Naive B cell (primary cell): ENCODE results near the gene ULK4. TPM values are rescaled to one million over a fixed set of nuclear protein-coding genes. Genes with fewer than 3 reads are reported as not detected.

Experiments
- ATAC-seq, 2 donors: fragments of 150-1000 bp; cut with Tn5 transposase; 2 replicates each; pipeline ENCODE4 v1.10.0; 2021; ENCODE audit warnings: low read depth in 2 of 2, mild to moderate bottlenecking in 2 of 2, moderate library complexity in 2 of 2
- DNase-seq: peaks from one replicate; pipeline ENCODE4 v3.0.0; 2022
- H3K27ac Mint-ChIP-seq, 6 donors: one replicate each; pipeline ENCODE4 v1.8.0; 2020 to 2022; ENCODE audit warnings: mild to moderate bottlenecking in 6 of 6, mixed read lengths in 6 of 6, moderate library complexity in 5 of 6, inconsistent platforms in 2 of 6
- H3K27me3 Mint-ChIP-seq, 3 donors: one replicate each; pipeline ENCODE4 v1.8.0; 2021 to 2022; ENCODE audit warnings: mixed read lengths in 3 of 3, mild to moderate bottlenecking in 1 of 3
- H3K36me3 Mint-ChIP-seq, 2 donors: one replicate each; pipeline ENCODE4 v1.8.0; 2020 to 2022; ENCODE audit warnings: mixed read lengths in 2 of 2, inconsistent platforms in 1 of 2, mild to moderate bottlenecking in 1 of 2
- H3K4me1 Mint-ChIP-seq, 3 donors: one replicate each; pipeline ENCODE4 v1.8.0; 2020 to 2022; ENCODE audit warnings: mixed read lengths in 3 of 3, inconsistent platforms in 1 of 3, mild to moderate bottlenecking in 1 of 3, moderate library complexity in 1 of 3
- H3K4me3 Mint-ChIP-seq, 8 donors: one replicate each; pipeline ENCODE4 v1.8.0; 2020 to 2022; ENCODE audit warnings: mild to moderate bottlenecking in 8 of 8, mixed read lengths in 8 of 8, moderate library complexity in 8 of 8, inconsistent platforms in 2 of 8
- H3K9me3 Mint-ChIP-seq, 7 donors: one replicate each; pipeline ENCODE4 v1.8.0; 2020 to 2022; ENCODE audit warnings: mixed read lengths in 7 of 7, mild to moderate bottlenecking in 5 of 7, inconsistent platforms in 2 of 7, moderate library complexity in 1 of 7
- polyA plus RNA-seq, 6 donors: library from polyadenylated mRNA; unstranded; fragments of 300-500 nt; fragmentation: Illumina TruSeq; gene quantifications; one replicate each; pipeline ENCODE4 v1.2.3, GENCODE V29; 2021; ENCODE audit warnings: low read depth in 6 of 6

Gene ULK4
- polyA plus RNA-seq, 6 donors from 2014 or later = 5.5 to 20.8 (median 10.3) TPM

DNA sequence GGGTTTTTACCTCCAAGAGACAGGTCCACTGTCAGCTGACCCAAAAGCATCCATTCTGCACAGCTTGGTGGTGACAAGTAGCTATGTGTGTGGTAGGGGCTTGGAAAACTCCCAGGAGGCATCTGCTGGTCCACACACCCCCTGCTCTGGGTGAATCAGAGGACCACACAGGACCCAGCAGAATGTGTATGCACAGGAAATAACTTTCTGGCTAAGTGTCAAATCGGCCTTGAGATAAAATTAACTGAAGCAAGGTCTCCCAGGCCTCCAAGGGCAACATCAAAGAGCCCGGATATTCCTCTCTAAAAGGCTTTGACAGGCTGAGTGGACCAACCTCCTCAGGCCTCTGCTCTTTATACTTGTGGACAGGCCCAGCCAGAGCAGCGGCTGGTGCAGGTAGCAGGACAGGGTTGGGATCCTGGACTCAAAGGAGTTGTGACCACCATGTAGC lies 696.1 kb downstream of the ULK4 start:
- ATAC-seq = no peak
- Mint-ChIP-seq H3K27me3 (no peaks in the 10 kb centered on the region), H3K4me1 (no peaks in the 10 kb centered on the region), H3K36me3 (peaks cover 11 to 19% of the 10 kb centered on the region in 2 donors), H3K27ac (no peak overlapping the region), H3K4me3 (no peak overlapping the region), H3K9me3 (peaks cover 0 to 6% (median 3%) of the 10 kb centered on the region in 7 donors)
- no peak for DNase-seq

DNA sequence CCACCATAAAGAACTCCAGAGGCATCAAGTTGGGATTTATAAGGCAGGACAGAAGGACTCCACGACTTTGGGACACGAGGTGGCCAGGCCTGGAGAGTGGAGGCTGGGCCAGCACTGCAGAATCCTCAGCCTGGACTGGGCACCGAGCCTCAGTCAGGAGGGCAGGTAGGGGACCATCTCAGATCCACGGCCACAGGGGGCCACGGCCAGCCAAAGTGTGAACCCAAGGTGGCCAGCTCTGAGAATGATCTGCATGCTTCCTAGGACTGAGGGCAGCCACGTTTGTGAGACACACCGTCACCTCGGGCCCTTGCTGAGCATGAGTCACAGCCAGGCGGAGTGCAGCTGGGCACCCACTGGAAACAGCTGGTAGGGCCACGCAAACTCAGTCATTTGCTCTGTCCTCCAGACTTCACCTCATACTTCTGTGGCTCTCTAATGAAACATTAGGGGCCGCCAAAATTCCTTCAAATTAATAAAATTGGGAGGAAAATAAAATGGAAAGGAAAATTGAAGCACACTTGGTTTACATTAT lies 696.8 kb downstream of the ULK4 start:
- no peak for DNase-seq
- H3K9me3 Mint-ChIP-seq = peaks cover 0 to 6% (median 3%) of the 10 kb centered on the region in 7 donors
- H3K36me3 Mint-ChIP-seq = peaks cover 11 to 19% of the 10 kb centered on the region in 2 donors
- H3K27me3 Mint-ChIP-seq = no peaks in the 10 kb centered on the region
- H3K4me1 Mint-ChIP-seq = no peaks in the 10 kb centered on the region
- peak overlapping the region in 1 of 6 donors; percentile 28 for H3K27ac Mint-ChIP-seq
- ATAC-seq = no peak
- no peak overlapping the region for H3K4me3 Mint-ChIP-seq

DNA sequence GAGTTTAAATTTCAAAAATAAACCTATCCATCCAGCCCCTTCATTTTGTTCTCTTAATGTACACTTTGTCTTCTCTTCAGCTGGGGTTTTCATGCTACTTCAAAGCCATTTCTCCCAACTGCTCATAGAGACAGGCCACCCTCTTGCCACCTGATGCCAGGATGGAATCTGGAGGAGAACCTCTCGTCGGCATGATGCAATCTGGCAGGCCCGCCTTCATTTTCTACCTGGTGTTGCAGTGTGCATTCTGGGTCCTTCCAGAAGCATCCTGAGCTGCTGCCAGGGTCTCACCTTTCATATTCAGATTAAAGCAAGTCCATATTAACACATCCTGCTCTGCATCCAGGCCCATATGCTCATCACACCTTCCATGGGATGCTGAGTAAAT lies 701.8 kb downstream of the ULK4 start:
- H3K4me1 Mint-ChIP-seq = no peaks in the 10 kb centered on the region
- H3K9me3 Mint-ChIP-seq = no peaks in the 10 kb centered on the region
- ATAC-seq (no peak), DNase-seq (no peak)
- H3K4me3 Mint-ChIP-seq = no peak overlapping the region
- H3K36me3 Mint-ChIP-seq = peaks cover 4 to 11% of the 10 kb centered on the region in 2 donors
- H3K27me3 Mint-ChIP-seq = no peaks in the 10 kb centered on the region
- H3K27ac Mint-ChIP-seq = no peak overlapping the region

DNA sequence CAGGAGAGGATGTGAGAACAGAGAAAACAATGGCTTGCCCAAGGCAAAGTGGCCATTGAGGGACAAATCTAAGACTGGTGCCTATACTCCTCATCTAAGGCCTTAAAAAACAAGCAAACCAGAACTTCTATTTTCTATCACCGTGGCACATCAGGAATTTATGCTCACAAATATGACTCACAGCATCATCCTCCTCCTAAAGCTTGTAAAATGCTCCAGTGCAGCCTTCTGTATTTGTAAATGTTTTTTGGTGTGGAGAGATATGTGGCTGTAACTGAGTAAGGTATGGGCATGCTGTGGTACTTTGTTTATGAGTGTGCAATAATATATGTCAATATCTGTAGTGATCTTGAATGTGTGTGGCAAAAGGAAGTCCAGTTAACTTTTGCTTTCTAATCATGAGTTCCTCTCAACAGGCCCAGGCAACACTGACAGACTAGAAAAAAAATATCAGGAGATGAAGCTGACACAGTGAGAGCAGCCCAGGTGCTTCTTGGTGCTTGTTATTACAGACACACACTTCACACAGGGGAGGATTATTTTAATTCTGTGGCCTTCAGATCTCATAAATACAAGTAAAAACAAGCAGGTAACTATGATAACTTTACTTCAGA lies 702.3 kb downstream of the ULK4 start:
- Mint-ChIP-seq H3K4me1 (no peaks in the 10 kb centered on the region), H3K27ac (peak overlapping the region in 2 of 6 donors; percentile 16 to 25), H3K36me3 (peaks cover 4 to 11% of the 10 kb centered on the region in 2 donors), H3K4me3 (no peak overlapping the region), H3K27me3 (no peaks in the 10 kb centered on the region), H3K9me3 (no peaks in the 10 kb centered on the region)
- ATAC-seq (no peak), DNase-seq (no peak)

DNA sequence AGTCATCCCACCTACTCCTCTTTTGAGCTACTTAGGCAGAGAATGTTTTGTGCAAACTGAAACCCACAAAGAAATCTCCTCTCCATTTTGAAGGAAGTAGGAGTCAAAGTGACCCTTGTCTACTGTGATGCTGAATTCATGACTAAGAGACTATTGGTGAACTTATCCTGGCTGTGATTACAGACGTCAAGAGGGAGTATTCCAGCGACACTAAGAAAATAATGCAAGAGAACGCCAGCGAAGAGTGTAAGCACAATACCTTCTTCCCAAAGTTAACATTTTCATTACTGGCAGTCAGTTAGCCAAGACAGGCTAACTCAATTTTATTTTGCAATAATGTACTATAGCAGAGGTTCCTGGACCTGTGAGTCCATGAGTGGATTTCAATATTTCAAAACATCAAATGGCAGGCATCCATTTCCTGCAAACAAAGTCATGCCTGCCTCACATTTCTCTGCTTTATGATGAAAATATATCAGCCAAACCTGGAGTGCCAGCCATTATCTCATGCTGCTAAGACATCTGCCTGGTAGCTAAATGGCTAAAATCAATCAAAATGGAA lies 703.6 kb downstream of the ULK4 start:
- H3K27ac Mint-ChIP-seq = peak overlapping the region in 1 of 6 donors; percentile 50

DNA sequence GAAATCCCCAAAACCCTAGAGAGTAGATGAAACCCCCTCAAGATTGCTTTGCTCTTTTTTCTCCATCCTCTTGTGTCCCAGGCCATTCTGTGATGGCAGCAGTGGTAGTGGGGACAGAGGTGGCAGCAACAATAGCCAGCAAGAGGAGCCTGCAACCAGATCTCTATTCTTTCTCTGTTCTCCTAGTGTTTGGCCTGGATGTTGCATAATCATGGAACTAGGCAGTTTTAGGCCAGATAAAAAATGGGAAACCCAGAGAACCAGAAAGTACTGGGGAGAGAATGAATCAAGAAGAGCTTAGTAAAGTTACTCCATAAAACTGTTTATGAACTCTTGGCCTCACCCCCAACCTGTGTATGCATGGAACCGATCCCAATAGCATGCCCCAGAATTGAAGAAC lies 710.3 kb downstream of the ULK4 start:
- Mint-ChIP-seq H3K27ac (no peak overlapping the region), H3K9me3 (peaks cover 0 to 7% (median 0%) of the 10 kb centered on the region in 7 donors), H3K27me3 (no peaks in the 10 kb centered on the region), H3K36me3 (peaks cover 0 to 6% of the 10 kb centered on the region in 2 donors), H3K4me3 (peak overlapping the region in 1 of 8 donors; percentile 4), H3K4me1 (peaks cover 6 to 11% (median 8%) of the 10 kb centered on the region in 3 donors)
- ATAC-seq (no peak), DNase-seq (no peak)

More for the DNA sequence above, 703.6 kb downstream of the ULK4 start:
- H3K4me1 Mint-ChIP-seq = no peaks in the 10 kb centered on the region
- DNase-seq (no peak), ATAC-seq (no peak)
- H3K27me3 Mint-ChIP-seq = no peaks in the 10 kb centered on the region
- peaks cover 0 to 2% (median 0%) of the 10 kb centered on the region in 7 donors for H3K9me3 Mint-ChIP-seq
- peaks cover 4 to 11% of the 10 kb centered on the region in 2 donors for H3K36me3 Mint-ChIP-seq
- H3K4me3 Mint-ChIP-seq = no peak overlapping the region

DNA sequence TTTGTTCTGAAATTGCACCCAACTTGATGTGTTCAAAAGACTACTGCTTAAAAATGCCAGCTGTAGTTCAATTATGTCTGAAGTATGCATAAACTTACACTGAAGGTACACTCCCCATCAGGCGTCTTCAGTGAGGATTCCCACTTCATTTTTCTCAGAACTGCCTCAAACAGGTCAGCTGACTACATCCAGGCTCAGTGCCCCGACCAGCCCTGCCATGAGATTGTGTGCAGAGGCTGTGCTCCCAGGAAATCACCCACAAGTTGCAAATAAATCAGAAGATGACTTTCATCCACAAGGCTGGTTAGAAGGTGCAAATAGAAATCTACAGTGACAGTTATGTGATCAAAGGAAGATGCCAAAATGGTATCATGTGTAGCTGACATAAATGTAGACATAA lies 711.1 kb downstream of the ULK4 start:
- ATAC-seq (no peak), DNase-seq (no peak)
- no peak overlapping the region for H3K27ac Mint-ChIP-seq
- H3K27me3 Mint-ChIP-seq = no peaks in the 10 kb centered on the region
- no peak overlapping the region for H3K4me3 Mint-ChIP-seq
- H3K9me3 Mint-ChIP-seq = peaks cover 0 to 7% (median 0%) of the 10 kb centered on the region in 7 donors
- H3K4me1 Mint-ChIP-seq = peaks cover 6 to 16% (median 8%) of the 10 kb centered on the region in 3 donors
- peaks cover 0 to 6% of the 10 kb centered on the region in 2 donors for H3K36me3 Mint-ChIP-seq

DNA sequence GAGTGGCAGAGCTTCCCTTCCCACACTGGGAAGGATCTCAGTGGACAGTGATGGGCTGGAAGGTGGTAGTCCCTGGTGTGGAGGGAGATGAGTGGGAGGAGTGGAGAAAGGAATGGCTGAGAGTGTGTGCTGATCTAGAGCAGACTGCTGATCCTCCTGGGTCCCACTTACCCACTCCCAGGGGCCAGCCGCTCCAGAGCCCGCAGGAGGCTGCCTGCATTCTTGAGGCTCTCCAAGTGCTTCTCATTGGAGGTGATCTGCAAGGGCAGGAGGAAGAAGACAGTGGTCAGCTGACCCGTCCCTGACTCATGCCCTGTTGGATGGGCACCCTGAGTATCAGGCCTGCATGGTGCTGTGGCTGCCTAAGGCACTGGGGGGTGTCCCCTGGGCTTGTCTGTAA lies 712.6 kb downstream of the ULK4 start:
- ATAC-seq = no peak
- H3K27ac Mint-ChIP-seq = no peak overlapping the region
- H3K4me3 Mint-ChIP-seq = no peak overlapping the region
- peaks cover 0 to 6% of the 10 kb centered on the region in 2 donors for H3K36me3 Mint-ChIP-seq
- peaks cover 6 to 19% (median 8%) of the 10 kb centered on the region in 3 donors for H3K4me1 Mint-ChIP-seq
- no peaks in the 10 kb centered on the region for H3K27me3 Mint-ChIP-seq
- H3K9me3 Mint-ChIP-seq = peaks cover 0 to 7% (median 0%) of the 10 kb centered on the region in 7 donors
- DNase-seq = no peak

DNA sequence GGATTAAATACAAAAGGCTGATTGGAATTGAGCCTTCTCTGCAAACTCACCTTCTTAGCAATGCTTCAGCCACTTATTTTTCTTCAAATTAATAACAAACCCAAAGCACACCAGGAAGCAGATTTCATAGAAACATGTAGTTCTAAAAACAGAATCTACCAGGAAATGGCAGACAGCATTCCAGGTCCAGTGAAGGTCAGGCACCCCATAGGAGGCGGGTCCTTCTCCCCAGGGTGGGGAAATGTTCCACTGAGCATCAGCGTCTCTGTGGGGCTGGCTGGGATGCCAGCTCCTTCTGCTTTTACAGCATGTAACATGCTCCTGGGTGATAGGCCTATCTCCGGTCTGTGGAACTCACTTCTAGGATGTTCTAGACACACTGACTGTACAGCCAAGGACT lies 713.4 kb downstream of the ULK4 start:
- no peak overlapping the region for H3K27ac Mint-ChIP-seq
- ATAC-seq = no peak
- H3K4me3 Mint-ChIP-seq = no peak overlapping the region
- peaks cover 0 to 5% (median 0%) of the 10 kb centered on the region in 7 donors for H3K9me3 Mint-ChIP-seq
- H3K36me3 Mint-ChIP-seq = peaks cover 0 to 6% of the 10 kb centered on the region in 2 donors
- H3K4me1 Mint-ChIP-seq = peaks cover 6 to 19% (median 8%) of the 10 kb centered on the region in 3 donors
- no peak for DNase-seq
- H3K27me3 Mint-ChIP-seq = no peaks in the 10 kb centered on the region

DNA sequence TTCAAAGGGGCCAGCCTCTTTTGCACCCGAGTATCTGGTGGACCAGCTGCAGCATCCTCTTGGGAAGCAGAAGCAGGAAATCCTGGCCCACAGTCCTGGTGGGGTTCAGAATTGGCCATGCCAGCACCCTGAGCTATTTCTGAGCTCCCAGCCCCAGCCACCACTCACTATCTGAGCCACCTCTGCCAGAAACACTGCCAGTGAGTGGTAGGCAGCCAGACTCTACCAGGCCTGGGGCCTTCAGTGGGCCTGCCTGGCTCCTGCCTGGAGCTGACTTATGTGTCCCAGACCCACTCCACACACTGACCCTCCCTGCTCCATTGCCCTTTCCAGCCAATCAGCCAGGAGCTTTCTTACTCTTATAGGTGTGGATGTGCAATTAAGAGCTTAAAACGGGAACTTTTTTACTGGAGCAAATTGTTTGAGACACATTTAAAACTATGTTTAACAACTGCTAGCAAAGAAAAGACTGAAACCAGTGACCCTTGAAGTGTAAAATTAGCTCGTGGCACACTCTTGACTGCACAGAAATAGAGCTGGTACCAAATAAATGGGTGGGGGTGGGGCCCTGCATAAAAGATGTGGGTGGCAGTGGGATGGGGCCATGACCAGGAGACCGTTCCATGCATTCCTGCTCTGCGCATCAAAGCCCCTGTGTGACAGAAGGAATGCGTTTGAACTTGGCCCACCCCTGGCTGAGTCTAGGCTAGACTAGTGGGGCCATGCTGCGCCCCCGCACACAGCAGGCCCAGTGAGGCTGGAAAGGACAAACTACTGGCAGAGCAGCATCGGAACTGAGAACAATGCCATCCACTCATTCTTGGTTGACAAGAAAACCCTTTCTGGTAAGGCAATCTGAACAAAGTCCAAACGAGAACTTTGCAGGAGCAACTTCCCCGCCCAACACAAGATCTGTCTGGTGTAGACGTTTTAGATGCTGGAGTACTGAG lies 714.6 kb downstream of the ULK4 start:
- H3K4me1 Mint-ChIP-seq = peaks cover 8 to 19% (median 13%) of the 10 kb centered on the region in 3 donors
- peaks cover 0 to 6% of the 10 kb centered on the region in 2 donors for H3K36me3 Mint-ChIP-seq
- no peak for DNase-seq
- no peaks in the 10 kb centered on the region for H3K27me3 Mint-ChIP-seq
- H3K9me3 Mint-ChIP-seq = peaks cover 0 to 4% (median 0%) of the 10 kb centered on the region in 7 donors
- peak overlapping the region in 3 of 6 donors; percentile 12 to 66 (median 43) for H3K27ac Mint-ChIP-seq
- H3K4me3 Mint-ChIP-seq = no peak overlapping the region
- ATAC-seq = no peak

DNA sequence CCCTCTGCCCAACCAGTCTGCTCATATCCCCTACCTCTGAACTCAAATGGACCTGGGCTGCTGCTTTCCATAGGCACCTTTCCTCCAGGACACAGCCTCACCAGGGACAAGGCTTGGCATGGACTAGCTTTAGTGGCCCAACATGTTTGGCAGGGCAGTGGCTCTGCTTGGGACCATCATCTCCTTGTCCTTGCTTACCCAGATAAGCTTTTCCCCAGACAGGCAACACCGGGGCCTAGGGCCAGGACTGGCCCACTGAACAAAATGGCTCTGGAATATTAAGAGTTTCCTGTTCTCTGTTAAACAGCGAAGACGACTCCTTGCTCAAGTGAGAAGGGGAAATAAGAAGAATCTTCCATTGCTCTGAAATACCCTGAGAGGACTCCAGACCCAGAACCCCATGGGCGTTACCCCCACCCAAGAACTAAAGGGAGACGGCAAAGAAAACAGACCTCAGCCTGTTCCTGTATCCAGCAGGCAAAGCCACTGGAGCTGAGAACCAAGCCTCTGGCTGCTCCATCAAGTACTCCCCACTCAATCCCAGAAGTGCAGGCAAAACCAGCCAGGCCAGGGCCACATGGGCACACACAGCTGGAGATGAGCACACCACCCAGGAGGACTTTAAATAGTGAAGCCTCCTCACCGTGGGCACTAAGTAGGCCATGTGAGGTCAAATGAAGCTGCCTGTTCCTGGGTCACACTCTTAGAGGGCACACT lies 717.1 kb downstream of the ULK4 start:
- ATAC-seq (peak in 1 of 2 donors; percentile 16), DNase-seq (no peak)
- peak overlapping the region in 1 of 8 donors; percentile 47 for H3K4me3 Mint-ChIP-seq
- peaks cover 8 to 19% (median 13%) of the 10 kb centered on the region in 3 donors for H3K4me1 Mint-ChIP-seq
- H3K9me3 Mint-ChIP-seq = no peaks in the 10 kb centered on the region
- peak overlapping the region in 2 of 6 donors; percentile 47 to 73 for H3K27ac Mint-ChIP-seq
- no peaks in the 10 kb centered on the region for H3K36me3 Mint-ChIP-seq
- no peaks in the 10 kb centered on the region for H3K27me3 Mint-ChIP-seq

DNA sequence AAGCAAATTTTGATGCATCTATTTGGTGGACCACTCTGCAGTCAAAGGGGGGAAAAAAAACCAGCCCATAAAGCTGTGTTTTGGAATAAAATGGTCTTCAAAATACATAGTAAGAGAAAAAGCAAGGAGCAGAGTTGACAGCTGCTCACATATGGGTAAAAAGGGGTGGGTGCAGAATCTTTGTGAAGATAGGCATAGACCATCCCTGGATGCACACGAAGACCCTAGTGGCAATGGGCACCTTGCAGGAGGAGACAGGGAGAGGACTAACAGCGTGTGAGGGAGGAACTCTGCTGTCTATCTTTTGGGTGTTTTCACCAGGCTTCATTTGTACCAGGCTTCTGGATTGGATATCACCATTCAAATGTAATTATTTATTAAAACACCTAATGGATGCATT lies 718.7 kb downstream of the ULK4 start:
- Mint-ChIP-seq H3K27me3 (no peaks in the 10 kb centered on the region), H3K27ac (peak overlapping the region in 3 of 6 donors; percentile 27 to 78 (median 57)), H3K36me3 (peaks cover 0 to 12% of the 10 kb centered on the region in 2 donors), H3K9me3 (no peaks in the 10 kb centered on the region), H3K4me3 (no peak overlapping the region), H3K4me1 (peaks cover 8 to 20% (median 16%) of the 10 kb centered on the region in 3 donors)
- no peak for DNase-seq
- ATAC-seq = no peak
